Left ventricle myocardium superior (tissue), 1 donor: Measurements from ENCODE around the gene SEC14L6. TPM values are rescaled to one million over a fixed set of nuclear protein-coding genes. Genes with fewer than 3 reads are reported as not detected.
"Not testable (repeated sequence)": the region's sequence is repeated elsewhere in the genome, so short reads cannot be mapped to it uniquely, and the experiment has no call there.

Experiments used
- ATAC-seq: fragments of 200-7000 bp; cut with Tn5 transposase; one replicate; pipeline ENCODE4 v1.9.1; 2020; ENCODE audit warnings: mild to moderate bottlenecking, moderate library complexity
- DNase-seq: peaks from one replicate; pipeline ENCODE4 v3.0.0-alpha.2; 2020
- intact Hi-C: fragments of 100-400 bp; cut with micrococcal nuclease; formaldehyde crosslinking; loops from one replicate; pipeline ENCODE4 v1.11.0; 2022
- total RNA-seq: library from RNA; stranded (reverse); fragmentation: NEBNext Ultra II Directional; extraction: Animal tissue kit (Norgen Biotek cat#: 25700); gene quantifications from one replicate; pipeline ENCODE4 v1.2.1, GENCODE V29; 2021
- donor health status: DM: no; HTN: yes; CAD: no; lungs with severe emphysema.

SEC14L6 gene
- total RNA-seq, 1 donor from 2014 or later: not detected

DNA sequence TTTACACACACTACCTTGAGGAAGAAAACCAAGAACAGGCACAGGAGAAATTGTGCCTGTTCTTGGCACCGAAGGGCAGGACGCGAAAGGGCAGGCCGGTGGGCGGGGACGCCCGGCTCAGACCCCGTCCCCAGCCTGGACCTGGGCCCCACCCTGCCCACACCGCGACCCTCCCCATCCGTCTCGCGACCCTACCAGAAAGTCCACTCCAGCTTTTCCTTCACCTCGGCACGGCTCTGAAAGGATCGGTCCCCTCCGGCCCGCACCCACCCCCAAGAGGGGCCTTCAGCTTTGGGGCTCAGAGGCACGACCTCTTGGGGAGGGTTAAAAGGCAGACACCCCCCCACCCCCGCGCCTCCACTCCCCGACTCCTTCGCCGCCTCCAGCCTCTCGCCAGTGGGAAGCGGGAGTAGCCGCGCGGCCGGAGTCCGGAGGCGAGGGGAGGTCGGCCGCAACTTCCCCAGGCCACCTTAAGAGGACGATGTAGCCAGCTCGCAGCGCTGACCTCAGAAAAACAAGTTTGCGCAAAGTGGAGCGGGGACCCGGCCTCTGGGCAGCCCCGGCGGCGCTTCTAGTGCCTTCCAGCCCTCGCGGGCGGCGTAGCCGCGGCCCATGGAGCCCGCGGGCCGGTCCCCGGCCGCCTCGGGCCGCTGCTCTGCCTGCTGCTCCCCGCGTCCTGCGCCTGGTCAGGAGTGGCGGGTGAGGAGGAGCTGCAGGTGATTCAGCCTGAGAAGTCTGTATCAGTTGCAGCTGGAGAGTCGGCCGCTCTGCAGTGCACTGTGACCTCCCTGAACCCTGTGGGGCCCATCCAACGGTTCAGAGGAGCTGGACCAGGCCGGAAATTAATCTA is 4.4 kb downstream of the SEC14L6 start:
- intact Hi-C loops: no loop called here
- DNase-seq (no peak), ATAC-seq (peak; percentile 36)

DNA sequence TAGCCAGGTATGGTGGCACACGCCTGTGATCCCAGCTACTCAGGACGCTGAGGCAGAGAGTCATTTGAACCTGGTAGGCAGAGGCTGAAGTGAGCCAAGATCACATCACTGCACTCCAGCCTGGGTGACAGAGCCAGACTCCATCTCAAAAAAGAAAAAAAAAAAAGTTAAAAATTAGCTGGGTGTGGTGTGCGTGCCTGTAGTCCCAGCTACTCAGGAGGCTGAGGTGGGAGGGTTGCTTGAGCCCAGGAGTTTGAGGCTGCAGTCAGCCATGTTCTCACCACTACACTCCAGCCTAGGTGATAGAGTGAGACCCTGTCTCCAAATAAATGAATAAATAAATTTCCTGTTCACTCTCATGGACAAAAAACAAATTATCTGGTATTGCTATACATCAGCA is 5.0 kb downstream of the SEC14L6 start:
- DNase-seq, ATAC-seq, intact Hi-C loops: not testable (repeated sequence)

DNA sequence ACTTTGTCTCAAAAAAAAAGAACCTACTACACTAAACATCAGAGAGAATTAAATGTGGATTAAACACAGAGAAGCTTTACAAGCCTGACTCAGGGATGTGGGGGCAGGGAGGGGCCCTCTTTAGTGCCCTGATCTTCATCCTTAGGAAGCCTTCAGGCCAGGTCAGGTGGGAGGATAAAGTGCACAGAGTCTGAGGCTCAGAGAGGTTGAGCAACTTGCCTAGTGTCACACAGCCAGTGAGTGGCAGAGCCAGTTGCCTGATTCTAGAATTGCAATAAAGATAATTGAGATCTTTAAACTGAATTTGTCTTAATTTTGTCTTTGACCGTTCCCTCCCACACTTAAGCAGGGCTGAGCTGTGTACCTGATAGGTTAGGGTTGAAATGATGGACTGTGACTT is 7.2 kb downstream of the SEC14L6 start:
- intact Hi-C loops: no loop called here
- ATAC-seq (no peak), DNase-seq (no peak)

DNA sequence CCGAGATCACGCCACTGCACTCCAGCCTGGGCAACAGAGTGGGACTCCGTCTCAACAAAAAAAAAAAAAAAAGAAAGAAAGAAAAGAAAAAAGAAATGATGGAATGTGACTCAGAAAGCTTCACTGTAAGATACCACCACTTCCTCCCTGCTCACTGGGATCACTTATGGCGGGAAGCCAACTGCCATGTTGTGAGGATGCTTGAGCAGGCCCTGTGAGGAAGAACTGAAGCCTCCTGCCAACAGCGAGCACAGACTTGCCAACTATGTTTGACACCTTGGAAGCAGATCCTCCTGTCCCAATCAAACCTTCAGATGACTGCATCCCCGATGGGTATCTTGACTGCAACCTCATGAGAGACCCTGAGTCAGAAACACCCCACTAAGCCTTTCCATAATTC is 8.3 kb downstream of the SEC14L6 start:
- ATAC-seq (no peak), DNase-seq (no peak)
- intact Hi-C loops: no loop called here

DNA sequence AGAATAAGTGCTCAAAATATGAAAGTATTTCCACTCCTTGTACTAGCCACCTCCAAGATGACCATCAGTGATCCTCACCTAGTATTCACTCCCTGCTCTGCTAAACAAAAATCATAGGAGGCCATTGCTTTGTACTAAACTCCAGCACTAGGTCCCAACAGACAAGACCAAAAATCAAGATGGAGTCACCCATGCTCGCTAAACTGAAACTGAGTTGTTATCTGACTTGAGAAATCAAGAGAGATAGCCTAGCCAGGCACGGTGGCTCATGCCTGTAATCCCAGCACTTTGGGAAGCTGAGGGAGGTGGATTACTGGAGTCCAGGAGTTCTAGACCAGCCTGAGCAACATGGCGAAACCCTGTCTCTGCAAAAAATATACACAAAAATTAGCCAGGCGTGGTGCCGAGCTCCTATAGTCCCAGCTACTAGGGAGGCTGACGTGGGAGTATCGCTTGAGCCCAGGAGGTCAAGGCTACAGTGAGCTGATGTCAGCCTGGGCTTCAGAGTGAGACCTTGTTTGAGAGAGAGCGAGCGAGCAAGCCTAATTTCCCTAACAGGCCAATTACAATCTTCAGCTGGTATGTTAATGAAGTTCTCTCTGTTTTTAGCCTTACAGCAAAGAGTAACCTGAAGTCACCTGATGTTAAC is 9.3 kb downstream of the SEC14L6 start:
- no peak for DNase-seq
- no peak for ATAC-seq
- intact Hi-C loops: no loop called here

DNA sequence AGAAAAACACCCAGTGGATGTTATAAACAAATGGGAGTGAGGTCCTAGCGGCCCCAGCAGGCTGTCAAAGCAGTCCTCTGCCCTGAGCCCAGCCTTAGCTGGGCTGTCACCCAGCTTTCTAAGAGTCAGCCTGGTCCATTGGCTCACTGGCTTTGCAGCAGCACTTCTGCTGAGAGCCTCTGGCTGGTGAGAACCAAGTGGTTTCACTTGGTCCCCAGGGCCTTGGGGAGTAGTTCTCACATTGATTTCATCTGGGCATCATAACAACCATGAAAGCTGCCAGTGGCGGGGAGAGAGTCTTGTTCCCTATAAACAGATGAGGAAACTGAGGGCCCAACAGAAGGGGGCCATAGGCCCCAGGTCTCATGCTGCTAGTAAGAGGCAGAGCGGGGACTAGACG is 11.4 kb downstream of the SEC14L6 start:
- intact Hi-C loops: no loop called here
- ATAC-seq (no peak), DNase-seq (no peak)

DNA sequence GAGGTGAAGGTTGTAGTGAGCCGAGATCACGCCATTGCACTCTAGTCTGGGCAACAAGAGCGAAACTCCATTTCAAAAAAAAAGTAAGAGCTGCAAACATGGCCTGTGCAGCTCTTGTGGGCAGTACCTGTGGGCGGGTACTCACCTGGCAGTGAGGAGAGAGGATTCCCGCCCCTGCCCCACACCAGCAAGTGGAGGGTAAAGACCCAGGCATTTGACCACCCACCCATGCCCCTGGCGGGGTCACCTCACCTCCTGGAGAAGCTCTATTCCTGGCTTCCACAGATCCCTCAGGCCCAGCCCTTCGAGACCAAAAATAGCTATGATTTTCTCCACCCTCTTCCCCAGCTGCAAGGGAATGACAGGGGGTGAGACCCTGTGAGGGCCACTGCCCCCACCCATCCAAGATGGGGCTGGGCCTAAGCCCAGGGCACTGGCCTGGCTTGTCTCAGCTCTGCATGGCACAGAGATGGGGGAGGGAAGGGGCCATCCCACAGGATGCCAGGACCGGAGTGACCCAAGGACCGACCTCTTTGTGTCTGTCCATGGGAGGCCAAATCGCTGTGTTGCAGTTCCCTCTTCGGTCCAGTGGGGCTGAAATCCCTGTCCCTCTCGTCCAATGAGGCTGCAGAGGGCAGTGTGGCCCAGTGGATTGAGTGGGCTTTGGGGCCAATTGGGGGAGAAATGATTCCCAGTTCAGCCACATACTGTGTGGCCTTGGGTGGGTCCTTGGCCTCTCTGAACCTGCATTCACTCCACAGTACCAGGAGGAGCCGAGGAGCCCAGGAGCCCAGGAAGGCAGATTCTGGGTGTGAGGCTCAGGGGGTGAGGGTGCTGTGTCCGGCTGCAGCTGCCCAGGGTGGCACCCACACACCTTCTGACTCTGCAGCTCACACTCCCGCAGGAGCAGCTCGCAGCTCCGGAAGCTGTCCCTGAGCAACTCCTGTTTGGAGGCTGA is 14.6 kb downstream of the SEC14L6 start:
- ATAC-seq: no peak
- intact Hi-C loops: no loop called here
- no peak for DNase-seq

DNA sequence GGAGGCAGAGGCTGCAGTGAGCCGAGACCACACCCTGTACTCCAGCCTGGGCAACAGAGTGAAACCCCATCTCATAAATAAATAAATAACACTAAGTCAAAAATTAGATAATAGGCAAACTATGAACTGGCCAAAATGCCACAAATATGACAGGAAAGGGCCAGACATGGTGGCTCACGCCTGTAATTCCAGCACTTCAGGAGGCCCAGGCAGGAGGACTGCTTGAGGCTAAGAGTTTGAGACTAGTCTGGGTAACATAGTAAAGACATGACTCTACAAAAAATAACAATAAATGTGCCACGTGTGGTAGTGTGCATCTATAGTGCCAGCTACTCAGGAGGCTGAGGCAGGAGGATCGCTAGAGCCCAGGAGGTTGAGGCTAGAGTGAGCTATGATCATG is 19.9 kb downstream of the SEC14L6 start:
- ATAC-seq (no peak), DNase-seq (no peak)
- intact Hi-C loops: no loop called here

DNA sequence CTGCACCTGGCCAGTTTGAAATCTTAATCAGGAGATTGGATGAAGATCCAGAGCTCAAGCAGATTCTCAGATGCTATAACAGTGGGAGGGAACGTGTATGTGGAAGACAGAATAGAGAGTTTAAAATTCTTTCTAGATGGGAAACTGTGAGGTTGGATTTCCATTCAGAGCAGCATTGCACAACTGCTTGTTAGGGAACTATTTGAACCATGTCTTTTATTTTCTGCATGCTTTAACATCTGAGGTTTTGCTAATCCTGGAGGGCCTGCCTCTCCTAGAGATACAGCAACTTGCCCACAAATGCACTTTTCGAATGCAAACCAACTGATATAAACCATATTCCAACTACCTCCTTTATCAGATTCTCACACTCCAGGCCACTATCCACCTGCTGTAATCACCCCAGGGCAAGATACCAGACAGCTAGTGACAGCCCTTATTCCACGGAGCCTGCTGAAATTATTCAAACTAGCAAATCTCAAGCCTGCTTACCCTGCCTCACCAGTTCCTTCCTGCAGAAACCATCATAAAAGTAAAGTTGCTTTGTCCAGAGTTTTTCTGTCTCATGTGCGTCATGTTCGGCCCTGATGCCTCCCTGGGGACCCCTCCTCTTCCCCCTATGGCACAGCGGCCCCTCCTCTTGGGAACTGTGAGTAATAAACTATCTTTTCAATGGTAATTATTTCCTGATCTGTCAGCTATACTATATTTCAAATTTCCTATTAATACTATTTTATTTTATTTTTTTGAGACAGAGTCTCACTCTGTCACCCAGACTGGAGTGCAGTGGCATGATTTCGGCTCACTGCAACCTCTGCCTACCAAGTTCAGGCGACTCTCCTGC is 22.7 kb downstream of the SEC14L6 start:
- ATAC-seq (no peak), DNase-seq (no peak)
- intact Hi-C loops: no loop called here

DNA sequence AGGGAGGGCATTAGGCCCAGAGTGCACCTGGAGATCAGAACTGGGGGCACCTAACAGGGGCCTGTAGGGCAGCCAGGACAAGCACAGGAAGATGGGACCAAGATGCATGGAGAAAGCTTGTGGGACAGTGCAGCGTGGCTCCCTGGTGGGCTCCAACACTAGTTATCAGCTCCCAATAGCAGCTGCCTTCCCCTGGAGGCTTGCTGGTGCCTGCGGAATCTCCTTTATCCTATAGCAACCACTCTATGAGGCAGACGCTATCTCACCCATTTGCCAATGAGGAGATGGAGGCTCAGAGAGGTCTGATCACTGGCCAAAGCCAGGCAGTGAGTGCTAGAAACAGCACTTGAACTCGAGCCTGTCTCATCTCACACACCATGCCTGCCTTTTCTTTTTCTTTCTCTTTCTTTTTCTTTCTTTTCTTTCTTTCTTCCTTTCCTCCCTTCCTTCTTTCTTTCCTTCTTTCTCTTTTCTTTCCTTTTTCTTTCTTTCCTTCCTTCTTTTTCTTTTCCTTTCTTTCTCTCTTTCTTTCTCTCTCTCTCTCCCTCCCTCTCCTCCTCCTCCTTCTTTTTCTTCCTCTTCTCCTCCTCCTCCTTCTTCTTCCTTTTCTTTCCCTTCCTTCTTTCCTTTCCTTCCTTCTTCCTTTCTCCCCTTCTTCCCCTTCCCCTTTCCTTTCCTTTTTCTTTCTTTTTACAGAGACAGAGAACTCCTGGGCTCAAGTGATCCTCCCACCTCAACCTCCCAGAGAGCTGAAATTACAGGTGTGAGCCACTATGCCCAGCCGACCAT is 25.0 kb downstream of the SEC14L6 start:
- DNase-seq (no peak), ATAC-seq (no peak)
- intact Hi-C loops: no loop called here

DNA sequence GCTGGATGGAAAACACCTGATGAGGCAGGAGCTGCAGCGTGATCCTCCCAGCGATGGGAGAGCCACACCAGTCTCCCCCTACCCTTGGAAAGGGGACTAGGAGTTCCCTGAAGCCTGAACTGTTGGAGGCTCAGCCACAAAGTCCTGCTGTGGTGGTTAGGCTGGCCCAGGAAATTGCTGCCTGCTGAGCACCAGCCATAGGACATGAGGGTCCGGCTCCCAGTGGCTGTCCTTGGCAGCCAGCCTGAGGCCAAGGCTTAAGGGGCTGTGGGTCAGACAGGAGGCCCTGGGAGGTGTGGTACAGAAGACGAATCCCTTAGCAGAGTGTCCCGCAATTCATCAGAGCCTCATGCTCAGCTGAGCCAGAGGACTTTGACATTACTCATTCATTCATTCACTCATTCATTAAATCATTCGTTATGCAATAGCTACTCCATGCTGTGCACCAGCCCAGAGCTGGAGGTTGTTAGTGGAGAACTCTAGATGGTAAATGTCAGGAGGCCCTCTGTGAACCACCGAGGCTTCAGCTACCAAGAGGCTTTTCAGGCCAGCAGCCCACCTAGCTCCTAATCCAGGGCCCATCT is 26.6 kb downstream of the SEC14L6 start:
- no peak for ATAC-seq
- intact Hi-C loops: loop anchor here (5.0 kb wide), 1 partner anchor 393 kb away; no protein-coding TSS in a partner anchor

DNA sequence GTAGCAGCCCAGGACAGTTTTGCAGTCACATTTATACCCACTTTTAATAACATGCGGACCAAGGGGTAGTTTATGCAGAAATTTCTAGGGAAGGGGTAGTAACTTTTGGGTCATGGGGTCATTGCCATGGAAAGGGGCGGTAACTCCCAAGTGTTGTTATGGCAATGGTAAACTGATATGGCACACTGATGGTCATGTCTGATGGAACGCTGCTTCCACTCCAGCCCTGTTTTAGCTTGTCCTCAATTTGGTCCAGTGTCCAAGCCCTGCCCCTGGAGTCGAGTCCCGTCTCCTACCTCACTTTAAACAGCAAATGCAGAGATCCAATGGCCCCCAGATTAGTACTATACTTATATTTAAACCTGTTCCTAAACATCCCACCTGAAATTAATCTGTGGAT is 29.8 kb downstream of the SEC14L6 start:
- ATAC-seq (no peak), DNase-seq (no peak)
- intact Hi-C loops: loop anchor here (5.0 kb wide), 1 partner anchor 389 kb away; no protein-coding TSS in a partner anchor

More for the DNA sequence above, 26.6 kb downstream of the SEC14L6 start:
- DNase-seq: no peak

DNA sequence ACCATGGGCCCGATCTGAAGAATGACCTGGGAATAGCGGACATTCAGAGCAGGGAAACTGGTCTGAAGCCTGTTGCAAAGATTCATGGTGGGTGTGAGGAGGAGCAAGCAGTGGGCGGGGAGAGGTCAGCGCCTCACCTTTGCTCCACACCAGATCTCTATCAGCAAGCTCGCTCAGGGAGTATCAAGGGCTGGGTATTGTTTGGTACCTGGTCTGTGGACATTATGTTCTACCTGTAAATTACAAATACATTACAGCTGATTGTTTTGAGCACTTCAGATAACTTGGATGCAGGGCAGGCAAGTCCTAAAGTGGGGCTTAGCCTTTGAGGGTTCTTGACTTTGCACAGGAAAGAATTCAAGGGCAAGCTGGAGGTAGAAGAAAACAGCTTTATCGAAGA is 30.3 kb downstream of the SEC14L6 start:
- ATAC-seq (no peak), DNase-seq (no peak)
- intact Hi-C loops: loop anchor here (5.0 kb wide), 1 partner anchor 389 kb away; no protein-coding TSS in a partner anchor

DNA sequence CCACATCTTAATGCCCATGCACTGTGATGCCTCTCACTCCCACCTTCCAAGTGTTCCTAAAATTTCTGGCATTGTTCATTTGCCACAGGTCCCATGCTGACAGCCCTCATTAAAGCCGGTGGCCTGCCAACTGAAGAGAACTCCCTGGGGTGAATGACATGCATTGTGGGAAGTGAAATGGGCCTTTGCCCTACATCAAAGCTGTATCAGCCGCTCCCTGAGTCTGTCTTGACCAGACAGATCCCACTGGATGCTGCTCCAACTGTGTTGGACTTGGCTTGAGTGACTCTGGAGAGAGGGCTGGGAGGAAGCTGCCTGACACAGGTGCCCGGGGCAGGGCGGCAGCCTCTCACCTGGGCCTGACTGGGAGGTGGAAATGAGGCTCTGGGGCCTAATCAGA is 32.3 kb downstream of the SEC14L6 start:
- intact Hi-C loops: no loop called here
- ATAC-seq (no peak), DNase-seq (no peak)

DNA sequence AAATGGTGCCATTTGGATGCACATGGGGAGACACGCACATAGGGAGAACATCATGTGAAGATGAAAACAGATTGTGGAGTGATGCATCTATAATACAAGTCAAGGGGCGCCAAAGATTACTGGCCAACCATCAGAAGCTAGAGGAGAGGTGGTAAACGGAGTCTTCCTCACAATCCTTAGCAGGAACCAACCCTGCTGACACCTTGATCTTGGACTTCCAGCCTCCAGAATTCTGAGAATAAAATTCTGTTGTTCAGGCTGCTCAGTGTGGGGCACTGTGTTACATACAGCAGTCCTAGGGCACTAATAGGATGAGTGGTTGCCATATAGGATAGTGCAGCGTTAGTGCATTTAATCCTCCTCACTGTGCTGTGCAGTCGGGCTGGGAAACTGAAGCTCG is 33.1 kb downstream of the SEC14L6 start:
- ATAC-seq: no peak
- intact Hi-C loops: no loop called here
- no peak for DNase-seq

DNA sequence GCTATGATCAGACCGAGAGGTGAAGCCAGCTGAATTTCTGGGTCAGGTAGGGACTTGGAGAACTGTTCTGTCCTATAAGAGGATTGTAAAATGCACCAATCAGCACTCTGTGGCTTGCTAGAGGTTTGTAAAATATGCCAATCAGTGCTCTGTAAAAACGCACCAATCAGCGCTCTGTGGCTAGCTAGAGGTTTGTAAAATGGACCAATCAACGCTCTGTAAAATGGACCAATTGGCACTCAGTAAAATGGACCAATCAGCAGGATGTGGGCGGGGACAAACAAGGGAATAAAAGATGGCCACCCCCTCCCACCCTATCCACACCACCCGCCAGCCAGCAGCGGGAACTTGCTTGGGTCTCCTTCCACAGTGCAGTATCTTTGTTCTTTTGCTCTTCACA is 34.6 kb downstream of the SEC14L6 start:
- ATAC-seq: no peak
- DNase-seq: no peak
- intact Hi-C loops: no loop called here

DNA sequence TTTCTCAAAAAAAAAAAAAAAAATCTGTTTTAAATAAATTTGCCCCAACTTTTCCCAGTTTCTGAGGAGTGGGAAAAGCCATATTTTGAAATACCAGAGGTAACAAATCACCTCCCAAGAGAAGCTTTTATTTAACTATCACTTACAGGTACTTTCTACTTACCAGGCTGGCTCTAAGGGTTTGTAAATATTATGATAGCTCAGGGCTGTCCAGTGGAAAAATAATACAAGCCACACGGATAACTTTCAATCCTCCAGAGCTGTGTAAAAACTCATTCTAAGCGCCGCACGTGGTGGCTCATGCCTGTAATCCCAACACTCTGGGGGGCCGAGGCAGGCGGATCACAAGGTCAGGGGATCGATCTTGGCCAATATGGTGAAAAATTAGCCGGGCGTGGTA is 35.4 kb downstream of the SEC14L6 start:
- ATAC-seq (no peak), DNase-seq (no peak)
- intact Hi-C loops: no loop called here

DNA sequence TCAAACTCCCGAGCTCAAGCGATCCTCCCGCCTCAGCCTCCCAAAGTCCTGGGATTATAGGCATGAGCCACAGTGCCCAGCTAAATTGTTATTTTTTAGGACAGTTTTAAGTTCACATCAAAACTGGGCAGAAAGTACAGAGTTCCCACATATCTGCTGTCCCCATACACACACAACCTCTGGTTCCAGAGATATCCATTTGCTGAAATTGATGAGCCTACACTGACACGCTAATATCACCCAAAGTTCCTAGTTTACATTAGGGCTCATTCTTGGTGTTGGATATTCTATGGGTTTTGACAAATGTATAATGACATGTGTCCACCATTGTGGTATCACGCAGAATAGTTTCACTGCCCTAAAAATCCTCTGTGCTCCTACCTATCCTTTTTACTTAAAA is 38.3 kb downstream of the SEC14L6 start:
- DNase-seq: no peak
- ATAC-seq: no peak
- intact Hi-C loops: no loop called here
